ENCODE results near the gene SERPINA4. TPM values are rescaled to one million over a fixed set of nuclear protein-coding genes. Genes with fewer than 3 reads are reported as not detected.

Gene SERPINA4
- total and polyA plus RNA-seq, 2 of the 13 experiments (the other 11 are each of a cell fraction or from before 2014, with no cell fraction given): 39.1 to 57.8 TPM

DNA sequence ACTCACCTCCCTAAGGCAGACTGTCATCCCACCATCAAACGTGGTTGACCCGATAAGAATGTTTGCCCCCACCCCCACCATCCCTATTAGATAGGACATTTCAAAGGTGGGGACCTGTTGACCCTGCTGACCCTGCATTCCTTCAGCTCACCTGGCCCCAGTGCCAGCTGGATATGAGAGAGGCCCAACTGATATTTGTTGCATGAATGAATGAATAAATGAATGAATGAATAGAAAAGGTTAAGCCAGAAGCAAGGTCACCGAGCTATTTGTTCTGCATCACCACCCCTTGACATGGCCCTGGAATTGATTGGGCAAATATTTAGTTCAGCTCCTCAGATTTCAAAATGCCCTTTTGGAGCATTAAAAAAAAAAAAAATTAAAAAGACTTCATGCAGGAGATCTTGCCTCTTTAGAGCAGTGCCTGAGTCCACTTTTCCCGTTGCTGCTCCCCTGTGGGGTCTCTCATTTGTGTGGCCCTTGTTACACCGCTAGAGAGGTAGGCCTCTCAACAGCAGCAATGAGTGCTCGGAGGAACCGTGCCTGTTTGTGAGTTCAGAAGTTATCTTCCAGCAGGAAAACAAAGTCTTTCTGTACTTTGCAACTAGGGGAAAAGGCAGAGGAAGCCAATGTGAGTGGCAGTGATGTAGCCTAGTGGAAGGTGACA is 11.5 kb downstream of the SERPINA4 start (continued):
- TF ChIP-seq CCDC6 (CRISPR knock-in tag; IDR thresholded peaks at IDR 0.05) (peak; percentile 54; the same call in 1 of the 2 replicates), ZNF232 (CRISPR knock-in tag; IDR thresholded peaks at IDR 0.05; ENCODE audit: borderline replicate concordance) (no peak), NCOA1 (CRISPR knock-in tag; IDR thresholded peaks at IDR 0.05) (no peak; the same call in 1 of the 2 replicates), ZNF275 (CRISPR knock-in tag; IDR thresholded peaks at IDR 0.05; ENCODE audit: borderline replicate concordance) (0 out of 2 replicates have a peak, but pooled peaks have one; percentile 34), MAX (IDR thresholded peaks at IDR 0.05) (peak; percentile 62), PHF8 (CRISPR knock-in tag; IDR thresholded peaks at IDR 0.05) (peak; percentile 41), ZNF484 (CRISPR knock-in tag; IDR thresholded peaks at IDR 0.05; ENCODE audit: borderline replicate concordance, low read depth) (no peak), CEBPG (CRISPR knock-in tag; IDR thresholded peaks at IDR 0.05) (peak; percentile 28; the same call in 1 of the 2 replicates), THAP7 (CRISPR knock-in tag; IDR thresholded peaks at IDR 0.05) (no peak), TEAD3 (CRISPR knock-in tag; optimal IDR thresholded peaks at IDR 0.05; ENCODE audit: borderline replicate concordance) (peak; percentile 90), GABPB1 (CRISPR knock-in tag; IDR thresholded peaks at IDR 0.05) (0 out of 2 replicates have a peak, but pooled peaks have one; percentile 26), ZNF343 (CRISPR knock-in tag; IDR thresholded peaks at IDR 0.05) (no peak), CEBPB (IDR thresholded peaks at IDR 0.05; ENCODE audit: borderline replicate concordance, low read depth, low read length) (peak; percentile 24; the same call in 1 of the 2 replicates), RFX1 (IDR thresholded peaks at IDR 0.05) (no peak), GMEB2 (CRISPR knock-in tag; IDR thresholded peaks at IDR 0.05; ENCODE audit: low read depth) (no peak), KAT7 (CRISPR knock-in tag; IDR thresholded peaks at IDR 0.05; ENCODE audit: borderline replicate concordance) (no peak; the same call in 1 of the 2 replicates), ZNF501 (CRISPR knock-in tag; IDR thresholded peaks at IDR 0.05) (peak; percentile 48), ZNF468 (CRISPR knock-in tag; IDR thresholded peaks at IDR 0.05) (no peak), IKZF1 (IDR thresholded peaks at IDR 0.05) (no peak), ZNF350 (CRISPR knock-in tag; IDR thresholded peaks at IDR 0.05; ENCODE audit: borderline replicate concordance, low read depth) (no peak; the same call in 1 of the 2 replicates), HMGA1 (CRISPR knock-in tag; conservative IDR thresholded peaks at IDR 0.05) (no peak)
- TF ChIP-seq, protein P1, sequence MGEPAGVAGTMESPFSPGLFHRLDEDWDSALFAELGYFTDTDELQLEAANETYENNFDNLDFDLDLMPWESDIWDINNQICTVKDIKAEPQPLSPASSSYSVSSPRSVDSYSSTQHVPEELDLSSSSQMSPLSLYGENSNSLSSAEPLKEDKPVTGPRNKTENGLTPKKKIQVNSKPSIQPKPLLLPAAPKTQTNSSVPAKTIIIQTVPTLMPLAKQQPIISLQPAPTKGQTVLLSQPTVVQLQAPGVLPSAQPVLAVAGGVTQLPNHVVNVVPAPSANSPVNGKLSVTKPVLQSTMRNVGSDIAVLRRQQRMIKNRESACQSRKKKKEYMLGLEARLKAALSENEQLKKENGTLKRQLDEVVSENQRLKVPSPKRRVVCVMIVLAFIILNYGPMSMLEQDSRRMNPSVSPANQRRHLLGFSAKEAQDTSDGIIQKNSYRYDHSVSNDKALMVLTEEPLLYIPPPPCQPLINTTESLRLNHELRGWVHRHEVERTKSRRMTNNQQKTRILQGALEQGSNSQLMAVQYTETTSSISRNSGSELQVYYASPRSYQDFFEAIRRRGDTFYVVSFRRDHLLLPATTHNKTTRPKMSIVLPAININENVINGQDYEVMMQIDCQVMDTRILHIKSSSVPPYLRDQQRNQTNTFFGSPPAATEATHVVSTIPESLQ (CRISPR knock-in tag; conservative IDR thresholded peaks at IDR 0.05): no peak
- TF ChIP-seq, protein P2, sequence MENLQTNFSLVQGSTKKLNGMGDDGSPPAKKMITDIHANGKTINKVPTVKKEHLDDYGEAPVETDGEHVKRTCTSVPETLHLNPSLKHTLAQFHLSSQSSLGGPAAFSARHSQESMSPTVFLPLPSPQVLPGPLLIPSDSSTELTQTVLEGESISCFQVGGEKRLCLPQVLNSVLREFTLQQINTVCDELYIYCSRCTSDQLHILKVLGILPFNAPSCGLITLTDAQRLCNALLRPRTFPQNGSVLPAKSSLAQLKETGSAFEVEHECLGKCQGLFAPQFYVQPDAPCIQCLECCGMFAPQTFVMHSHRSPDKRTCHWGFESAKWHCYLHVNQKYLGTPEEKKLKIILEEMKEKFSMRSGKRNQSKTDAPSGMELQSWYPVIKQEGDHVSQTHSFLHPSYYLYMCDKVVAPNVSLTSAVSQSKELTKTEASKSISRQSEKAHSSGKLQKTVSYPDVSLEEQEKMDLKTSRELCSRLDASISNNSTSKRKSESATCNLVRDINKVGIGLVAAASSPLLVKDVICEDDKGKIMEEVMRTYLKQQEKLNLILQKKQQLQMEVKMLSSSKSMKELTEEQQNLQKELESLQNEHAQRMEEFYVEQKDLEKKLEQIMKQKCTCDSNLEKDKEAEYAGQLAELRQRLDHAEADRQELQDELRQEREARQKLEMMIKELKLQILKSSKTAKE (CRISPR knock-in tag; IDR thresholded peaks at IDR 0.05; ENCODE audit: borderline replicate concordance): peak; percentile 47; the same call in 1 of the 2 replicates

Data from HepG2 (cell line).